Activated CD8-positive, alpha-beta memory T cell treated with anti-CD3 and anti-CD28 coated beads, Interleukin-2, amount 10 ng/mL, durations not matched to agents 7 days and 5 days (primary cell): ENCODE measurements around the gene TFEB. TPM values are rescaled to one million over a fixed set of nuclear protein-coding genes. Genes with fewer than 3 reads are reported as not detected.

Experiments
- ATAC-seq: fragments of 150-1000 bp; cut with Tn5 transposase; one replicate; pipeline ENCODE4 v1.10.0; 2021; ENCODE audit warnings: moderate library complexity
- CTCF ChIA-PET: fragments of 350-600 bp; sonication (Branson Sonifier 250); formaldehyde crosslinking; loops from one replicate; lab custom pipeline; 2021; ENCODE audit warnings: antibody characterized with exemption; lab: Charles Lee
- DNase-seq: peaks from one replicate; pipeline ENCODE4 v3.0.0-alpha.2; 2020
- H3K27ac Mint-ChIP-seq: one replicate; pipeline ENCODE4 v1.8.0; 2021; ENCODE audit warnings: mild to moderate bottlenecking, mixed read lengths
- H3K27me3 Mint-ChIP-seq: one replicate; pipeline ENCODE4 v1.8.0; 2021; ENCODE audit warnings: mixed read lengths
- H3K36me3 Mint-ChIP-seq: one replicate; pipeline ENCODE4 v1.8.0; 2021; ENCODE audit warnings: mild to moderate bottlenecking, mixed read lengths
- H3K4me1 Mint-ChIP-seq: one replicate; pipeline ENCODE4 v1.8.0; 2021; ENCODE audit warnings: mixed read lengths
- H3K4me3 Mint-ChIP-seq: one replicate; pipeline ENCODE4 v1.8.0; 2021; ENCODE audit warnings: mild to moderate bottlenecking, moderate library complexity, mixed read lengths
- H3K9me3 Mint-ChIP-seq: one replicate; pipeline ENCODE4 v1.8.0; 2022; ENCODE audit warnings: low read depth, mixed read lengths
- total RNA-seq, 2 experiments: library from RNA; stranded (reverse); gene quantifications; one replicate each; pipeline ENCODE4 v1.2.3, GENCODE V29; 2021

The TFEB gene
- total RNA-seq: 10 to 100 TPM; 14.5 to 15.8 TPM

GRCh38 chr6:41735427-41736185 lies at the start of gene TFEB:
TFEB (minus strand) TSS chr6:41735608; CDS start chr6:41691213, 44,395 bp downstream.
- H3K4me1 Mint-ChIP-seq: peaks cover 32% of the 10 kb centered on the region
- ATAC-seq: peak; percentile 71
- peak within 1 kb of the TSS; percentile 67 for H3K27ac Mint-ChIP-seq

GRCh38 chr6:41784581-41785171 lies 49.3 kb upstream of the TFEB start:
- no peak for ATAC-seq
- Mint-ChIP-seq H3K4me1 (peaks cover 27% of the 10 kb centered on the region), H3K27me3 (peaks cover 19% of the 10 kb centered on the region), H3K9me3 (no peaks in the 10 kb centered on the region), H3K36me3 (peaks cover 10% of the 10 kb centered on the region), H3K4me3 (no peak overlapping the region), H3K27ac (no peak overlapping the region)
- DNase-seq: no peak
- CTCF ChIA-PET: interaction anchor here (1.3 to 18.9 kb wide), 6 partner anchors 51 to 319 kb away, joined by 3 to 340 read pairs (median 20); partner anchors contain the start of genes BYSL, MED20, TAF8 and TFEB

More at GRCh38 chr6:41735427-41736185, at the start of gene TFEB:
- no peaks in the 10 kb centered on the region for H3K9me3 Mint-ChIP-seq
- no peaks in the 10 kb centered on the region for H3K36me3 Mint-ChIP-seq
- H3K4me3 Mint-ChIP-seq: peak within 1 kb of the TSS; percentile 79
- no peaks in the 10 kb centered on the region for H3K27me3 Mint-ChIP-seq
- CTCF ChIA-PET: interaction anchor here (1.0 to 6.1 kb wide), 11 partner anchors 9 to 185 kb away, joined by 3 to 33 read pairs (median 5); partner anchors contain the start of genes BYSL, MED20 and TOMM6
- DNase-seq: peak; percentile 95

- H3K4me3 Mint-ChIP-seq: no peak overlapping the region
- H3K27ac Mint-ChIP-seq: no peak overlapping the region
- DNase-seq (no peak), ATAC-seq (no peak)
- peaks cover 2% of the 10 kb centered on the region for H3K36me3 Mint-ChIP-seq
- peaks cover 19% of the 10 kb centered on the region for H3K27me3 Mint-ChIP-seq
- CTCF ChIA-PET: interaction anchor here (0.8 to 18.9 kb wide), 4 partner anchors 139 to 386 kb away, joined by 3 to 340 read pairs (median 28); partner anchors contain the start of genes BYSL, MED20 and TAF8
- no peaks in the 10 kb centered on the region for H3K9me3 Mint-ChIP-seq
- peaks cover 21% of the 10 kb centered on the region for H3K4me1 Mint-ChIP-seq
Observed at GRCh38 chr6:41783106-41783780, 47.8 kb upstream of the TFEB start.

- CTCF ChIA-PET: interaction anchor here (0.7 to 18.9 kb wide), 7 partner anchors 9 to 458 kb away, joined by 3 to 340 read pairs (median 4); partner anchors contain the start of genes BYSL, MED20 and TAF8
- DNase-seq (no peak), ATAC-seq (no peak)
- peaks cover 19% of the 10 kb centered on the region for H3K4me1 Mint-ChIP-seq
- peaks cover 1% of the 10 kb centered on the region for H3K36me3 Mint-ChIP-seq
- H3K27me3 Mint-ChIP-seq: peaks cover 19% of the 10 kb centered on the region
- no peaks in the 10 kb centered on the region for H3K9me3 Mint-ChIP-seq
- H3K4me3 Mint-ChIP-seq: peak overlapping the region; percentile 81
- no peak overlapping the region for H3K27ac Mint-ChIP-seq
Observed at GRCh38 chr6:41781366-41781730, 45.9 kb upstream of the TFEB start.

GRCh38 chr6:41780551-41781365 lies 45.4 kb upstream of the TFEB start, which contains the start of gene PRICKLE4:
PRICKLE4 (plus strand) TSS chr6:41780782; CDS start chr6:41783474, 2,692 bp downstream.
- Mint-ChIP-seq H3K27ac (peak within 1 kb of the TSS; percentile 33), H3K36me3 (peaks cover 1% of the 10 kb centered on the region), H3K4me3 (peak within 1 kb of the TSS; percentile 81), H3K4me1 (peaks cover 16% of the 10 kb centered on the region), H3K27me3 (peaks cover 19% of the 10 kb centered on the region), H3K9me3 (no peaks in the 10 kb centered on the region)
- CTCF ChIA-PET: interaction anchor here (0.8 to 18.9 kb wide), 5 partner anchors 9 to 434 kb away, joined by 3 to 340 read pairs (median 5); partner anchors contain the start of genes BYSL, MED20 and TAF8
- ATAC-seq (peak; percentile 11), DNase-seq (no peak)

GRCh38 chr6:41779788-41780550 lies 44.6 kb upstream of the TFEB start, which contains the start of gene FRS3:
FRS3 (minus strand) TSS chr6:41779900; CDS start chr6:41776987, 2,913 bp downstream.
- Mint-ChIP-seq H3K27me3 (peaks cover 19% of the 10 kb centered on the region), H3K36me3 (peaks cover 1% of the 10 kb centered on the region), H3K27ac (peak within 1 kb of the TSS; percentile 48), H3K4me1 (peaks cover 15% of the 10 kb centered on the region), H3K4me3 (peak within 1 kb of the TSS; percentile 82), H3K9me3 (no peaks in the 10 kb centered on the region)
- CTCF ChIA-PET: interaction anchor here (0.7 to 18.9 kb wide), 2 partner anchors 266 to 323 kb away, joined by 3 to 340 read pairs; partner anchors contain the start of gene TAF8
- ATAC-seq: peak; percentile 96
- DNase-seq: peak; percentile 99

GRCh38 chr6:41779336-41779735 lies 43.9 kb upstream of the TFEB start:
- Mint-ChIP-seq H3K27me3 (peaks cover 16% of the 10 kb centered on the region), H3K27ac (peak overlapping the region; percentile 48), H3K9me3 (no peaks in the 10 kb centered on the region), H3K4me3 (peak overlapping the region; percentile 82), H3K36me3 (peaks cover 1% of the 10 kb centered on the region), H3K4me1 (peaks cover 15% of the 10 kb centered on the region)
- DNase-seq: no peak
- ATAC-seq: no peak
- CTCF ChIA-PET: interaction anchor here (0.7 to 18.9 kb wide), 2 partner anchors 267 to 324 kb away, joined by 3 to 340 read pairs; partner anchors contain the start of gene TAF8

GRCh38 chr6:41778895-41779294 lies 43.5 kb upstream of the TFEB start:
- CTCF ChIA-PET: interaction anchor here (0.7 to 1.4 kb wide), 5 partner anchors 265 to 769 kb away, joined by 3 to 5 read pairs (median 3); no protein-coding TSS in a partner anchor
- ATAC-seq (no peak), DNase-seq (no peak)
- H3K27me3 Mint-ChIP-seq: peaks cover 14% of the 10 kb centered on the region
- H3K4me1 Mint-ChIP-seq: peaks cover 15% of the 10 kb centered on the region
- H3K9me3 Mint-ChIP-seq: no peaks in the 10 kb centered on the region
- peaks cover 1% of the 10 kb centered on the region for H3K36me3 Mint-ChIP-seq
- peak overlapping the region; percentile 82 for H3K4me3 Mint-ChIP-seq
- H3K27ac Mint-ChIP-seq: peak overlapping the region; percentile 48

GRCh38 chr6:41777551-41778285 lies 42.3 kb upstream of the TFEB start:
- Mint-ChIP-seq H3K4me3 (no peak overlapping the region), H3K9me3 (no peaks in the 10 kb centered on the region), H3K27ac (no peak overlapping the region), H3K36me3 (peaks cover 1% of the 10 kb centered on the region), H3K27me3 (peaks cover 13% of the 10 kb centered on the region), H3K4me1 (peaks cover 15% of the 10 kb centered on the region)
- CTCF ChIA-PET: interaction anchor here (0.8 to 3.5 kb wide), 7 partner anchors 9 to 770 kb away, joined by 3 to 28 read pairs (median 4); partner anchors contain the start of gene TOMM6
- ATAC-seq (no peak), DNase-seq (no peak)

GRCh38 chr6:41775293-41775882 lies 40.0 kb upstream of the TFEB start:
- Mint-ChIP-seq H3K4me1 (peaks cover 6% of the 10 kb centered on the region), H3K27ac (no peak overlapping the region), H3K36me3 (peaks cover 3% of the 10 kb centered on the region), H3K4me3 (no peak overlapping the region), H3K27me3 (no peaks in the 10 kb centered on the region), H3K9me3 (no peaks in the 10 kb centered on the region)
- CTCF ChIA-PET: interaction anchor here (0.6 to 3.5 kb wide), 10 partner anchors 10 to 380 kb away, joined by 3 to 28 read pairs (median 4); partner anchors contain the start of gene TOMM6
- no peak for ATAC-seq
- DNase-seq: no peak
